GM18502 (cell line): ENCODE data around the gene DAAM2.

Experiments
- ATAC-seq: cut with Tn5 transposase; IDR thresholded peaks from one replicate; pipeline ENCODE4 v1.9.1; 2021; ENCODE audit warnings: mild to moderate bottlenecking; ENCODE audit not compliant: unreplicated experiment, poor library complexity

DAAM2 gene

GRCh38 chr6:39841923-39842322 is 49.7 kb downstream of the DAAM2 start:
- ATAC-seq = no peak

GRCh38 chr6:39843305-39844020 is 51.3 kb downstream of the DAAM2 start:
- no peak for ATAC-seq

GRCh38 chr6:39844866-39845265 is 52.7 kb downstream of the DAAM2 start:
- ATAC-seq = no peak

GRCh38 chr6:39847221-39847620 is 55.0 kb downstream of the DAAM2 start:
- ATAC-seq = no peak

- no peak for ATAC-seq
Measured at GRCh38 chr6:39848171-39848570, 56.0 kb downstream of the DAAM2 start.

- ATAC-seq = no peak
Measured at GRCh38 chr6:39849228-39849627, 57.1 kb downstream of the DAAM2 start.

- no peak for ATAC-seq
Measured at GRCh38 chr6:39849764-39850163, 57.6 kb downstream of the DAAM2 start.

- ATAC-seq = no peak
Measured at GRCh38 chr6:39850736-39851297, 58.6 kb downstream of the DAAM2 start.

GRCh38 chr6:39851331-39851730 is 59.2 kb downstream of the DAAM2 start:
- no peak for ATAC-seq

GRCh38 chr6:39852324-39852723 is 60.1 kb downstream of the DAAM2 start:
- no peak for ATAC-seq

- ATAC-seq = no peak
Measured at GRCh38 chr6:39853604-39854003, 61.4 kb downstream of the DAAM2 start.

- no peak for ATAC-seq
Measured at GRCh38 chr6:39855356-39855995, 63.3 kb downstream of the DAAM2 start.

- no peak for ATAC-seq
Measured at GRCh38 chr6:39859025-39859424, 66.8 kb downstream of the DAAM2 start.

GRCh38 chr6:39861663-39862062 is 69.5 kb downstream of the DAAM2 start:
- no peak for ATAC-seq

GRCh38 chr6:39865011-39865888 is 73.1 kb downstream of the DAAM2 start:
- ATAC-seq = no peak

- no peak for ATAC-seq
Measured at GRCh38 chr6:39867592-39867991, 75.4 kb downstream of the DAAM2 start.

GRCh38 chr6:39870950-39871349 is 78.8 kb downstream of the DAAM2 start:
- no peak for ATAC-seq

GRCh38 chr6:39873439-39873838 is 81.3 kb downstream of the DAAM2 start:
- ATAC-seq = no peak

GRCh38 chr6:39876111-39876510 is 83.9 kb downstream of the DAAM2 start:
- no peak for ATAC-seq

GRCh38 chr6:39876826-39877225 is 84.7 kb downstream of the DAAM2 start:
- no peak for ATAC-seq

GRCh38 chr6:39879535-39879934 is 87.4 kb downstream of the DAAM2 start:
- no peak for ATAC-seq
